CD4-positive, alpha-beta T cell treated with Interleukin-6 at 100 ng/mL for 8 hours (primary cell): ENCODE measurements around the gene FXYD2.
"Not testable (repeated sequence)": the region's sequence is repeated elsewhere in the genome, so short reads cannot be mapped to it uniquely, and the experiment has no call there.

Experiments
- DNase-seq: peaks from one replicate; pipeline ENCODE4 v3.0.0-alpha.2; 2020; ENCODE audit warnings: mixed read lengths, low spot score

The FXYD2 gene

GRCh38 chr11:117820516-117820915 lies 4.0 kb downstream of the FXYD2 start:
- no peak for DNase-seq

- no peak for DNase-seq
These were observed 4.5 kb downstream of the FXYD2 start for GRCh38 chr11:117820071-117820470.

DNA sequence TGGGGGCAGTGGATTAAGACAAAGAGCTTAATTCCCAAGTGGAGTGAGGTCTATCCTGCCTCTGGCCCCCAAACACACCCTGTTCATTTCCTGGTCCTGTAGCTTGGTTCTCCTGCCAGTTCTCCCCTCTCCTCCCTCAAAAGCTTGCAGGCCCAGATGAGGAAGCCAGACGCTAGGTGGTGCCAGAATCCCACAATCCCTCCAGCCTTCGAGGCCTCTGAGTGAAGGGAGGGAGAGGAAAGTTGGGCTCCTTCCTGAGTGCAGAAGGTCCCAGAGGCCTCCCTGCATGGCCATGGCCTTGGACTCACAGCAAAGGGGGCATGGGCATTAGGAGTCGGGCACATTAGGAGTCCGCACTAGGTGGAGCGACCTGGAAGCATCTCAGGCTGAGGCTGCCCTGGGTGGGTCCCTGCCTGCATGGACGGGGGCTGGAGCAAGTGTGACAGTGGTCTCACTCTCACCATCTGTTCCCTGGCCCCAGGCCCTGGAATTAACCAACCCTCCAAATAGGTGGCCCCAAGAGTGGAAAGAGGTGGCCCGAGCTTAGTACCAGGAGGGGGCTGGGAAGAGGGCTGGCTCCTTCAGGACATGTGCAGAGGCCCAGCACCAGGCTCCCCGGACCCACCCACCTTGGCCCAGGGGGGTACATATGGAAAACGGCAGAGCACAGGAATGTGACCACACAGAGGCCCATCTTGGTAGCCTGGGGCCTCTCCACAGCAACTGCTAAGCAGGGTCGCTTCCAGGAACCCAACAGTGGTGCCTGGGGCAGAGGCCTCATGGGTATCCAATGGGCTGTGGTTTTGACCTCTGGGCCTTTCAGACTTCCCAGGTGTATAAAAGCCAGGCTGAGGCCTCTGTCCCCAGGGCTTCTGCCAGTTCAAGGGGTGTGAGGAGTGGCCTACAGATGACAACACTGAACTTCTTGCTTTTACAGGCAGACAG lies 5.2 kb downstream of the FXYD2 start:
- no peak for DNase-seq

DNA sequence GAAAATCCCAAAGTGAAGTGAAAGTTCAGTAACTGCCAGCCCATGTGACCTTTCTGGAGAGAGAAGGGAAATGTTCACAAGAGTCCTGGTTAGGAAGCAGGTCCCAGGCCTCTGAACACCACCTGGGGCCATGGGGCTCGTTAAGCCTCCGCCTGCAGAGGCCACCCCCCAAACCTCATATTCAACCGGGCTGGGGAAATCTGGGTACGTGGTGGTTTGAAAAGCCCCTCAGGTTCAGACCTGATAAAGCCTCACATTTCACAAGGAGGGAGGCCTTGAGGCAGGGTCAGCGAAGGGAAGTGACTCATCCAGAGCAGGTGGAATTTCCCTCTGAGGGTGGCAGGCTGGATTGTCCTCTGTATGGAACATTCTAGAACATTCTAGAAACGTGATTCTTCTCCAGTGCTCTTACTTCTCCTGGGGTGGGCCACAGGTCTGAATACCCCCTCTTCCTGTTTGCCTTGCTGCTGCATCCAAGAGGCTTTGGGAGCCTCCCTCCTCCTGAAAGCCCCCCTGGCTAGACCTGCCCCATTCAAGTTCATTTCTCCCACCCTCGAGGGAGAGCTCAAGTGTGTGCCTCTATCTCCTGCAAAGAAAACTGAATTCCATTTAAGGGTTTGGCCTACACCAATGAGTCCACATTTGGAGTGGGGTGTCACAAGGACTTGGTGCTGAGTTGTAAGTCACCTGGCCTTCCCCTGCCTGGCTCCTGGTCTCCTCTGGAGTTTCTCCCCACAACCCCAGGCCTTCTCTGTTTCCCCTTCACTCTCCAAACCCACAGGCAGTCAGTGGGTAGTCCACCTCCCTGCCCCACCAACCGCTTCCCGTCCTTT lies 6.3 kb downstream of the FXYD2 start:
- DNase-seq, result peak; percentile 41

GRCh38 chr11:117817368-117818040 lies 7.0 kb downstream of the FXYD2 start:
- peak; percentile 82 for DNase-seq

DNA sequence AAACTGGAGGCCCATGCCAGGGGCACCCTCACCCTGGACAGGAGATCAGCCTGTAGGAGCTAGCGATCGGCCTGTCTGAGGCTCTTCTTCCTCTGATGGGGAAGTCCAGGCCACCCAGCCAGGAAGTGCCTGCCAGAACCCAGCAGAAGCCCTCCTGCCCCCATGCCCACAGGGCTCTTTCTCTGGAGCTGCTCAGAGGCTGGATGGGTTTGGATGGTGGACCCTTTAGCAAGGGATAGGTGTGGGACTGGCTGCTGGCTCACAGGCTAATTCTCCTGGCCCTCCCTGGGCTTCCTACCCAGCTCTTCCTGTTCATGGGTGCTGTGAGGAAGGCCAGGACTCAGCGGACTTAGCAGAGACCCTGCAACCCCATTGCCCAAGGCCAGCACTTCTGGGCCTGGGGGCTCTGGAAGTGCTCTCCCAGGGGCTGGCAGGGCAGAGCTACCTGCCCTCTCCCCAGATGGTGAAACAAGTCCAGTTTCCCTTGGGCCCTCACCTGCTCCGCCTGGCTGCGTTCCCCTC lies 7.6 kb downstream of the FXYD2 start:
- no peak for DNase-seq

DNA sequence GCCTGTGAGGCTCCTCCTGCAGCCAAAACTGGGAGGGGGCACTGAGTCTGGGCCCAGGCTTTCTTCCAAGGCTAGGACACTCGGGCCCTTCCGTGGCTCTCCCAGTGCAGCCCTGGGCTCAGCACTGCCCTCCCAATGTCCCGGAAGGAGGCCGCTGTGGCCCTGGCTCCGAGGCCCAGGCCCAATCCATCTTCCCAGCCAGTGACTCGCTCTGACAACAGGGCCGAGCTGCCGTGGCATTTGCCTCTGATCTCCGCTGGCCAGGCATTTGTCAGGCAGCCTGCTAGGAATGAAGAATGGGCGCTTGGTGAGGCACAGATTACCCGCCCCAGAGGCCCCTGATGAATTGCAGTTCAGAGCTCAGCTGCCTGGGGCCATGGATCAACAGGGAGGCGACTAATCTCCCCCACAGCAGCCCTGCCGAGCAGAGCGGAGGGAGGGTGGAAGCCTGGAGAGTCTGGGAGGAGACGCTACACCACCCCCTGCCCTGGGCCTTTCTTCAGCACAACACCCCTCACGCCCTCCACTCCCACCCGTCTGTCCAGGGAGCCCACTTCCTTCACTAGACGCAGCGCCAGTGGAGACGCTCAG lies 8.3 kb downstream of the FXYD2 start:
- no peak for DNase-seq

DNA sequence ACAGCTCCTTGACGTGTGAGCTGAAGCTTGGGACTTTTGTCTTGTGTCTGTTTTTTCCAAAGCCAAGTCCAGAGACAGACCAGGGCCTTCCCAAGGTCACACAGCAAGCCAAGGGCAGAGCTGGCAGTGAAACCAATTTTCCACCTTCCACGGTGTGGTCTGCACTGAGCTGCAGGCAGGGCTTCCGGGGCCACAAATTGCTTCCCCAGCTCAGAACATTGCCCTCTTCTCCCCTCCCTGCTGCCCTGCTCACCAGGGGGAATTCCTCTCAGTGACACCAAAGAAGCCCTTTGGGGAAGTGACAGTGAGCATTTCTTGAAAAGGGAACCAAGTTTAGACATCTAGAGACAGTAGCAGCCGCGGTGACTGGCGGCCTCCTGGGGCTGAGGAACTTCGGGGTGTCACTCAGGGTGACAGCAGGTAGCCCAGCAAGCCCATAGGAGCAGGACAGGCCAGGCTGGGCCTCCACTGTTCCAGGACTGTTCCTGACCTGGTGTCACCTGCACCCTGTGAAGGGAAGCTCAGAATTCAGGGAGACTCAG lies 9.2 kb downstream of the FXYD2 start:
- DNase-seq, result peak; percentile 79

DNA sequence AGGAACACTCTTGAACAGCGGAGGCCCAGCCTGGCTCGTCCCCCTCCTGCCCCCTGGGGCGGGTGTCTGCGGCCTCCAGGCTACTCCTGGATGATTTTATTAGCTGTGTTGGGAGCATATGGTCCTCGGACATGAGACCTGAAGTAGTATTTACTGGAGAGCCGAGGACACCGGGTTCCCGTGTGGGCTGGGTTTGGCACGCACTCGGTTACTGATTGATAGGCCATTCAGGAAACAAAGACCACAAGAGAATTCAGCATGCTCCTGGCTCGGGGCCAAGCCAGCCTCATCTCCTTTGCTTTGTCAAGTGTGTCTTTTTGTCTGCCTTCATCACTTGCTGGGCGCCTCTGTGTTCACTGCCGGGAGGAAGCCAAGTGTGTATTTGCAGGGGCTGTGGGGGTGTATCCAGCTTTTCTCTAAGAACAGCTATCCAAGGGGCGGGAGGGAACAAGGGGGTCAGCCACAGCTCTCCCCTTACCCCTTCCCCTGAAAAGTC lies 9.7 kb downstream of the FXYD2 start:
- peak; percentile 89 for DNase-seq

- no peak for DNase-seq
These were observed 10.3 kb downstream of the FXYD2 start for GRCh38 chr11:117814204-117814765.

DNA sequence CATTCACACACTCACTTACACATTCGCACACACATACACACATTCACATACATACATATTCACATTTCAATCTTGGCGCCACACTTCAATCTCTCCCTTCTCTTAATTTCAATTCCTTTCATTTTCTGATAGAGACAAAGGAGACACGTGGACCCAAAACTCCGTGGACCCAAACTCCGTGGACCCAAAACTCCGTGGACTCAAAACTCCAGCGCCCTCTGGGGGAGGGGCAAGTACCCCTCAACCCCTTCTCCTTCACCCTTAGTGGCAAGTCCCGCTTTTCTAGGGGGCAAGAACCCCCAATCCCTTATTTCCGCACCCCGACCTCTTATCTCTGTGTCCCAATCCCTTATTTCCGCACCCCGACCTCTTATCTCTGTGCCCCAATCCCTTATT lies 14.5 kb downstream of the FXYD2 start:
- DNase-seq, result not testable (repeated sequence)

DNA sequence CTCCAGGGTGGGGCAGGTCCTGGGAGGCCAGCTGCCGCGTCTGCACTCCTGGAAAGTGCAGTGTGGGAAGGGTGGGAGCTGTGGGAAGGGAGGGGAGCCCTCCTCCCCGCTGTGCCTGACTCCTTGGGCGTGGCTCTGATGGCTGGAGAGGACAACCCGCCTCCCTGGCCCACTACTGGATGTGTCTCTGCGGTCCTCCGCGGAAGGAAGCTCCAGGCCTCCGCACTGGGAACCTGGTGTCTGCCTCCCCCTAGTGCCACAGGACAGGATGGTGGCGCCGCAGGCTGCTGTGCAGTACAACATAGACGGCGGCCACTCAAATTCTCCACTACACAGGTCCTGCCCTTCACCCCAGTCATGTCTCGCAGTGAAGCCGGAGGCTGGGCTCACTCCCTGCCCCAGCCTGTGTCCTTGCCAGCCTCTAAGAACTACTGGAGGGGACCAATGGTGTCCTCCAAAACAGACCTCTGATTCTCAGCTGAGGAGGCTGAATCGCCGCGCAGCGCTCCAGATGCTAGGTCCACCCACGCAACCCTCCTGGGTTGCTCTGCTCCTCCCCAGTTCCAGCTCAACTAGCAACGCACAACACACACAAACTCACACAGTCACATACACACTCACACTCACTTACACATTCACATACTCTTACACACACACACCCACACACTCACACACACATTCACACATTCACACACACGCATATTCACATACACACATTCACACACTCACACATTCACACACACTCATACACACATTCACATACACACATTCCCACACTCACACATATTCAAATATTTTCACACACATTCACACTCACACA lies 15.1 kb downstream of the FXYD2 start:
- DNase-seq, result peak; percentile 44

GRCh38 chr11:117808784-117809183 lies 15.8 kb downstream of the FXYD2 start:
- no peak for DNase-seq

GRCh38 chr11:117807482-117808327 lies 16.8 kb downstream of the FXYD2 start:
- DNase-seq, result peak; percentile 71

DNA sequence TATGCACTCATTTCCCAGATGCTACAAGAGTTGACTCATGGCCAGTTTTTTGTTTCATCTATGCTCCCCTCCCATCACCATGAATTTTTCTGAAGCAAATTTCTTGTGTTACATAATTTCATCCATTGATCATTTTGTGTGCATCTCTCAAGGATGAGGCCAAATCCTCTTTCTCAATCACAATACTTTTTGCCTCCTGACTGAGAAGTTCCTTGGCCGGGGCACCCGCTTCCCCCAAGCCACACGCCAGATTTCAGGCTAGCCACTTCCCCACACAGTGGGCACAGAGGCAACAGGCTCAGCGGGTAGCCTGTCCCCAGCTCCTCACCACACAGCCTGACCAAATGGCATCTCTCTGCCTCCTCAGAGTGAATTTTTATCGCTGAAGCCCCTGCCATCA lies 17.7 kb downstream of the FXYD2 start:
- no peak for DNase-seq

DNA sequence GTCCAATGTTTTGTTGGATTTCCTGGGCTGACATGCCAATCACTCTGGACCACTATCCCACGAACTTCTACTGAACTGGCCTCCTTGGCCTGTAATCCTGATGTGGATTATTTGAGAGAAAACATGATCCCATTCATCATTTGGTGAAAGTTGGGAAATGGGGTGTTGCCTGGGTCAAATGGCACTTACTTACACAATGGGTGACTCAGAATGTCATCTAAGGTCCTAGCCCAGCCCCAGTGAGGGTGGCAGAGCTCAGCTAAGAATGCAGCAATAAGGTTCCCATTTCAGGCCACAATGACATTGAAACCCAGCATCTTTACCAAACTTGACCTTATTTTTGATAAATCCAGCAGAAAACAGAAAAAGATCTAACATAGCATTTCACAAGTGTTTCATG lies 19.5 kb downstream of the FXYD2 start:
- DNase-seq, result no peak

GRCh38 chr11:117803896-117804295 lies 20.6 kb downstream of the FXYD2 start:
- no peak for DNase-seq

- no peak for DNase-seq
These were observed 24.9 kb downstream of the FXYD2 start for GRCh38 chr11:117799634-117800033.

DNA sequence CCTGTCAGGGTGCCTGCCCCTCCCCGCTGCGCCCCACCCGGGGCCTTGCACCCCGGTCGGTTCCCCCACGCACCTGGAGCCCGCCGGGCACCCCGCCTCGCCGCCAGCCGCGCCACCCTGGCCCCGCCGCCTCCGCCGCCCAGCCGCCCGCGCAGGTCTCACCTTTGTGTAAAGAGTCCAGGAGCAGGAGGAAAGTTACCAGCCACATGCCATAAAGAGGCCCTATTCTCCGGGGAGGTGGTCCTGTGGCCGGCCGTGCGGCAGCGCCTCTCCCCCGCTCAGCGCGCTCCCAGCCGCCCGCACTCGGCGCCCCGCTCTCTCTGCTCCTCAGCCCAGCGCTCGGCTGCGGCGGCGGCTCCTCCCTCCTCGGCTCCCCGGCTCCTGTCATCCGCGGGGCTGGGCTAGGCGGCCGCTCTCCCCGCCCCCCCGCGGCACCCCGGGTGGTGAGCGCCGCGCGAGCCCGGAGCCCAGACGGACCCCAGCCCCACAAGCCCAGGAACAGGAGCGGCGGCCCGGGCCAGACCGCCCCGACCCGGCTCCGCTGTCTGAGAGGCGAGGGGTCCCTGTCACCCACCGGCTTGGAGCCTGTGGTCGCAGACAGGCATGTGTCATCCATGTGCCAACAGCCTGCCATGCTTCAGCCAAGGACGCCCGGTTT lies 27.5 kb downstream of the FXYD2 start, which contains the start of gene DSCAML1:
Gene DSCAML1 (minus strand): TSS at position 345 of the 658 bp plus-strand sequence. CDS start 137 bp downstream, at position 208.
- DNase-seq, result no peak
